ENCODE measurements around the gene TCF12. TPM values are rescaled to one million over a fixed set of nuclear protein-coding genes. Genes with fewer than 3 reads are reported as not detected.

Gene TCF12
- total and polyA plus RNA-seq, 2 of the 8 experiments (the other 6 are each of a cell fraction or from before 2014, with no cell fraction given): 85.8 to 101 TPM

GRCh38 chr15:56917652-56918045, 795 bp upstream of the TCF12 start (continued):
- TF ChIP-seq USF2 (IDR thresholded peaks at IDR 0.05; ENCODE audit: low read length) (no peak), GTF2F1 (IDR thresholded peaks at IDR 0.05; ENCODE audit: borderline replicate concordance, low read depth, low read length) (no peak), RNF2 (IDR thresholded peaks at IDR 0.05; ENCODE audit: borderline replicate concordance, low read depth, low read length, missing control alignments, poor library complexity, severe bottlenecking) (no peak), TAF1 (IDR thresholded peaks at IDR 0.05; ENCODE audit: low read depth, low read length) (no peak), SIX5 (IDR thresholded peaks at IDR 0.05; ENCODE audit: low read depth, low read length) (no peak), RXRA (IDR thresholded peaks at IDR 0.05; ENCODE audit: insufficient read depth, low read depth, low read length) (no peak), CTBP2 (IDR thresholded peaks at IDR 0.05; ENCODE audit: borderline replicate concordance, insufficient read depth, insufficient read length, low read length) (no peak), SUZ12 (IDR thresholded peaks at IDR 0.05; ENCODE audit: low read length) (no peak), EP300 (IDR thresholded peaks at IDR 0.05; ENCODE audit: borderline replicate concordance in 1 of 2, low read depth in 2 of 2, low read length in 2 of 2) (no peak), SIN3A (conservative IDR thresholded peaks at IDR 0.05 in 1 of 2, IDR thresholded peaks at IDR 0.05 in 1 of 2; ENCODE audit: low read depth in 1 of 2, low read length in 2 of 2) (peak in 1 of 2 experiments; percentile 23; a peak in 1 of 4 replicates)
